Tongue (tissue), 2 donors: Measurements from ENCODE around the gene MECP2. TPM values are rescaled to one million over a fixed set of nuclear protein-coding genes. Genes with fewer than 3 reads are reported as not detected.

ENCODE experiments used
- DNase-seq: peaks from one replicate; pipeline ENCODE4 v3.0.0-alpha.2; 2015
- total RNA-seq: library from RNA; depleted of rRNA; stranded (reverse); fragments of >200 nt; gene quantifications from one replicate; pipeline ENCODE4 v1.2.3, GENCODE V29; 2014

MECP2 gene
- total RNA-seq, 1 donor from 2014 or later = 37.5 TPM

GRCh38 chrX:154115750-154116149 is 18.2 kb upstream of the MECP2 start:
- no peak for DNase-seq

DNA sequence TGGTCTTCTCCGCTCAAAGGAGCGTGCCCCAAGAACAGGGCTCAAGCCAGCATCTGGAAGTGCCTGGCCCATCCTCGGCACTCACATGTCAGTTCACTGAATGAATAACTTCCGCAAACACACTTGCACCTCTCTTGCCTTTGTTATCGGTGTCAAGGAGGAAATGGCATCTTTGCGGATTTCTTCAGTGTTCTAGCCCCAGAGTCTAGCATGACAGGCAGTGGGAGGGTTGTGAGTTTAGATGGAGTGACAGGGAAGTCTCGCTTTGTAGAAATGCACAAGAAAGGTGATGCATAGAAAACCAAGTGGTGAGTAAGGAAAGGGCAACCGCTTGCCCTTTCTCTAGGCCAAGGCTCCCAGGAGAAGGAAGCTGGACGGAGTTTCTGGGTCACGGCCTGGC is 17.6 kb upstream of the MECP2 start:
- DNase-seq = no peak

DNA sequence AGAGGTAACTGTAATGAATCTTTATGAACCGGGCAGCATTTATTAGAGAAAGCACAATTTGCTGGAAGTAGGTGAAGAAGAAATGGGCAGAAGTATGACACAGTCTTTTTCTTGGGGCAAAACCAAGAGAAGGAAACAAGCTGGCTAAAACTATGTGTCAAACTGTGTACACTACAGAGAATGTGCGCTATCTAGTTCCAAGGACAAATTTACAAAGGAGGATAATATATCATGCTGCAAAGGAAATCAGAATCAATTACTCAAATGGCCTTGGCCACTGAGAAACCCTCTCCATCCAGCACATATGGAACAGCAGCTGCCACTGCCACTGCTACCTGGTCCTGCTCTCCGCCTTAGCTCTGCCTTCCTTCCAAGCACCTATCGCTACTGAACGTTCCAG is 17.1 kb upstream of the MECP2 start:
- no peak for DNase-seq

- no peak for DNase-seq
These were observed 16.2 kb upstream of the MECP2 start for GRCh38 chrX:154113729-154114128.

- no peak for DNase-seq
These were observed 1.0 kb upstream of the MECP2 start for GRCh38 chrX:154098551-154098950.

DNA sequence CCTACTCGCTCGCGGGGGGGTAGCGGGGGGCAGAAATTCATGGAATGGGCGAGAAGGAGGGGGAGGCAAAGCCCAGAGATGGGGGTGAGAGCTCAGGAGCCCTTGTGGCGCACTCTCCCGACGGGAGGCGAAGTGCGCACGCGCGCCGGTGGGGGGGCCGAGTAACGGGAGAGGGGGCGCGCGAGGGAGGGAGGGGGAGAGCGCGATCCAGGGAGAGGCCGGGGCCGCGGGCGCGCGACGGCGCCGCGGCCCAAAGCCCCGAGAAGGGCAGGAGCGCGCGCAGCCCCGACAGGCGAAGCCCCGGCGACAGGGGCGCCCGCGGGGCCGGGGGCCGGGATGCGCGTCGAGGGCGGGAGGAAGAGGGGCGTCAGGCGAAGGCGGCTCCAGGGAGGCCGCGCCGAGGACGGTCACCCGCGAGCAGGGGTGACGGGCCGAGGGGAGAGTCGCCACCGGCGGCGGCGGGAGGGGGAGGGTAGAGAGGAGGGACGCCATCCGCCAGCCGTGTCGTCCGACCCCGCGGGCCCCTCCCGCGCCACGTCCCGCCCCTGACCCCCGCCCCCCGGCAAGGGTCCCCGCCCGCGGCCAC is 421 bp downstream of the MECP2 start:
- peak; percentile 90 for DNase-seq

- no peak for DNase-seq
These were observed 1.1 kb downstream of the MECP2 start for GRCh38 chrX:154096140-154097002.

DNA sequence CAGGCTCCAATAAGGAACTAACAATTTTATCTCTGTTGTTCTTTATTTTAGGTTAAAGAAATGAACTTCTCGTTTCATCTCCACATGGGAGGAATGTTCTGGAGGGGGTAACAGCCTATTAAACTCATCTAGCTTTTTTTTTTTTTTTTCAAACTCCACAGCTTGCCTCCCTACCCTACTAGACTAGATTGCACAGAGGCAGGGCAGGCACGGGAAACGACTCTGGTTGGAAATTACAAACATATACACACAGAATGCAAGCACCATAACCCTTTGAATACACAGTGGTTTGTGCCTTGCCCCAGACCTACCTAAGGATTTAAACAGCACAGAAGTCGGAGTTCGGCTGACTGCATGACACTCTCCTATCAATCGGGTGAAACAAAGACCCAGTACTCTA is 2.7 kb downstream of the MECP2 start:
- DNase-seq = no peak

GRCh38 chrX:154093965-154094364 is 3.6 kb downstream of the MECP2 start:
- DNase-seq = no peak

GRCh38 chrX:154092371-154092770 is 5.1 kb downstream of the MECP2 start:
- DNase-seq = no peak

- DNase-seq = no peak
These were observed 5.8 kb downstream of the MECP2 start for GRCh38 chrX:154091678-154092077.

DNA sequence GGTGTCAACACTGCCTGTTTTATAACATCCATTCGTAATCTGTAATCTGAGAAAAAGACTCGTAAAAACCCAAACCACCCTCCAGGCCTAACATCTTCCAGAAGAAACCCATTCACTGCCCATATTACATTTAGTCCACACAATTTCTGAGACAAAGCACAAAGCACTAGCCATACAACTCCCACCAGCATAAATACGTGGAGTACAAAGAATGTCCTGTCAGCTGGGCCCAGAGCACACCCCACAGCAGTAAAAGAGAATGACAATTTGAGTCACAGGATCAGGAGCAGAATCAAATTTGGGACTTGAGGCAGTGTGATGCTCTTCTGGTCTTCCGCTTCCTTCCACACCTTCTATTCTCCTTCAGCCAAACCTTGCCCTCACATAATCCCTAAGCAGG is 6.8 kb downstream of the MECP2 start:
- DNase-seq = no peak

DNA sequence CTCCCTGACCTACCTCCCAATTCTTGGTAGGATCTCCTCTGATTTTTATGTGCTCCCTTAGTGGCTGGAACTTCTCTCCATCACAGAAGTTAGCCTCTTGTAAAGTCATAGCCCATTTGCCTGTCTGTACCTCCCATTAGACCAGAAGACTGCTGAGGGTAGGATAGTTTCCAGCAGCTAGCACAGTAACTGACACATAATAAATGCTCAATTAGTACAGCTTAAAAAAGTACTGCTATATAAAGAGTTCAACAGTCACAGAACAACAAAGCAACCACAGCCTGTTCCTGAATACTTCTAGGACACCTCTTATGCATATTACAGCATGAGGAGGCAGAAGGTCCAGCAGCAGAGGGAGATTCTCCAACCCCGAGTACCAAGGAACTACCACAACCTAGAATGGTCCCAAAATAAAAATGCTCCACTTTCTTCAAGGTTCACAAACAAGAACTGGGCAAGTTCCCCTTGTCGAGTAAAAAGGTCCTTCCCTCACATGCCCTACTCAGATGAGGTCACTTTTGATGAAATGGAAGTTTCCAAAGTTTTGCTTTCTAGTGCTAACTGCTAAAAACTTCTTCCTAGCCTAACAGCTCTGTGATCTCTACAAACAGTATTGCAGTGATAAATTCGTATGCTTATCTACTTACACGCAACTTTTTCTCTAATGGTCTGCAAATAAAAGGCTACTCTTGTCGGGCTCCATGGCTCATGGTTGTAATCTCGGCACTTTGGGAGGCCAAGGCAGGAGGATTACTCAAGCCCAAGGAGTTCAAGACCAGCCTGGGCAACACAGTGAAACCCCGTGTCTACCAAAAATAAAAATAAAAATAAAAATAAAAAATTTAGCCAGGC is 12.8 kb downstream of the MECP2 start:
- no peak for DNase-seq

GRCh38 chrX:154083126-154083517 is 14.4 kb downstream of the MECP2 start:
- DNase-seq = no peak

DNA sequence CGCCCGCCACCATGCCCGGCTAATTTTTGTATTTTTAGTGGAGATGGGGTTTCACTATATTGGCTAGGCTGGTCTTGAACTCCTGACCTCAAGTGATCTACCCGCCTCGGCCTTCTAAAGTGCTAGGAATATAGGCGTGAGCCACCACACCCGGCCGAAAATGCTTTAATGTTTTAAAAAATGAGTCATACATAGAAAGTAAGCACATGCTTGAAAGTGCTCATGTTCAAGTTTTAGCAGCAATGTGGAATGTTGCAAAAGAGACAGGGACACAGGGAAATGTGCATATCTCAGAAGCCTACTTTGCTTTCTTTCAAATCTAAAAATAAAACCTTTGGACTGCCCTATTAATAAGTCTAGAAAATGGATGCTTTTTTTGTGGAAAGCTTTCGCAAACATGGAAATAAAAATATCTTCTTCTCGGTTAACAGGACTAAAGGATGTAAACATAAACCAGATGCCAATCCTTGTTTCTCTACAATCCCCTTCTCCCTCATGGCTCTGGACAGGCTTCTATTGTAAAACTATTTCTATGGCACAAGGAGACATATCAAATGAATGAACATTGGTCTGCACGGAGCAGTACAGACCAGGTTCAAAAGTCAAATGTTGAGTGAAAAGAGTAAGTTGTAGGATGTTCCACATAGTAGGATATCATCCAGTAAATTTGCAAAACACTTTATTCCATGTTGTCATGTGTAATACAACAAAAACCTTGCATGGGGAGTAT is 15.0 kb downstream of the MECP2 start:
- no peak for DNase-seq

- DNase-seq = no peak
These were observed 20.4 kb downstream of the MECP2 start for GRCh38 chrX:154077101-154077500.

GRCh38 chrX:154074199-154074598 is 23.3 kb downstream of the MECP2 start:
- no peak for DNase-seq

DNA sequence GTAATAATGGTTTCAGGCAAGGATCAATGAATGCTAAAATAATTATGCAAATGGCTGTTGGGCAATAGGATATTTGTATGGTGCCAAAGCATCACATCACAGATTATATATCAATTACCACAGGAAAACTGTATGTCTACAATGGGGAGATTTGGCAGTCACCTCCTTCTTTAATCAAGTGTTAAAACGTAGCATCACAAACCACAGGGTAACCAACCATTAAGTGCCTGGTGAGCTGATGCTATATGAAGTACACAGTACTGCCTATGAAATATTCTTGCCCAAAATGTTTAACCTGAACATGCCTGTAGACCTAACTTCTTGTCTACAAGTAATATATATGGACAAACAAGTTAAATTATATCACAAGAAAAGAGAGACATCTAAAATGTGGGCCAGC is 25.3 kb downstream of the MECP2 start:
- DNase-seq = no peak

- DNase-seq = no peak
These were observed 29.0 kb downstream of the MECP2 start for GRCh38 chrX:154068560-154068959.

- no peak for DNase-seq
These were observed 32.7 kb downstream of the MECP2 start for GRCh38 chrX:154064637-154065435.

- no peak for DNase-seq
These were observed 34.3 kb downstream of the MECP2 start for GRCh38 chrX:154063234-154063633.

DNA sequence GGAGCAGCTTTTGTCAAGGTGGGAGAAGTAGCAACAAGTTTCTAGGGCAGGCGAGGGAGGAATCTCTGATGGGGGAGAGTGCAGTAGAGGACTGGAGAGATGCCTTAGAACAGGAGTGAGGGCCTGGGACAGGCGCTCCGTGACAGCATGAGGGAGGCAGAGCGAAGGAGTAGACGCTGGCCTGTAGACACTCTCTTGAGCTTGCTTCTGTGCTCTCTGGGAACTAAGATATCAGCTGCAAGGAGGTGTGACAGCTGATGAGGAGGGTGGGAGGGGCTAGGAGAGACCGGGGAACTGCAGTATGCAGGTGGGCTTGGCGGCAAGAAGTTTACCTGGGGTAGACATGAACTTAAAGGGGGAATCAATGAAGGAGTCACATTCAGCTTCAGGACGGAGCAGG is 35.7 kb downstream of the MECP2 start:
- DNase-seq = no peak
